T-helper 22 cell (primary cell): ENCODE data around the gene PTTG1IP.
A peak's percentile ranks its signal among the peaks of the same experiment; 100 is the strongest.

ENCODE experiments used
- DNase-seq: peaks from one replicate; pipeline ENCODE4 v3.0.0-alpha.2; 2020; ENCODE audit warnings: low read depth

PTTG1IP gene

GRCh38 chr21:44801468-44802395, 71.8 kb downstream of the PTTG1IP start, which contains the start of gene UBE2G2:
Gene UBE2G2 (minus strand): TSS chr21:44801820. CDS start chr21:44801748, 72 bp downstream.
- peak; percentile 74 for DNase-seq

- no peak for DNase-seq
Observed at GRCh38 chr21:44800971-44801467, 72.5 kb downstream of the PTTG1IP start.

GRCh38 chr21:44800103-44800502, 73.4 kb downstream of the PTTG1IP start:
- no peak for DNase-seq

- DNase-seq, result no peak
Observed at GRCh38 chr21:44799646-44800045, 73.8 kb downstream of the PTTG1IP start.
